Sigmoid colon (tissue), 3 donors: ENCODE data around the gene SYNE2.

ENCODE experiments used
- CTCF ChIP-seq, 4 experiments: fragments of 450-650 bp in 3 of 4; fragments of 200-600 bp in 1 of 4; IDR thresholded peaks; one replicate each; pipeline ENCODE4 v1.5.1; 2016 to 2019; ENCODE audit warnings: antibody characterized with exemption in 4 of 4, mild to moderate bottlenecking in 3 of 4, moderate library complexity in 2 of 4
- POLR2A ChIP-seq, 2 donors: fragments of 450-650 bp; IDR thresholded peaks; one replicate each; pipeline ENCODE4 v1.6.1; 2016; ENCODE audit warnings: antibody characterized with exemption in 2 of 2, mild to moderate bottlenecking in 2 of 2, moderate library complexity in 2 of 2

GRCh38 chr14:64186231-64187129, 333.7 kb downstream of the SYNE2 start:
- TF ChIP-seq CTCF (IDR thresholded peaks at IDR 0.05) = no peak
- no peak for TF ChIP-seq POLR2A (IDR thresholded peaks at IDR 0.05)
